ENCODE data around the gene HPS3.
A peak's percentile ranks its signal among the peaks of the same experiment; 100 is the strongest.

HPS3 gene

GRCh38 chr3:149122721-149123578 lies 6.5 kb upstream of the HPS3 start:
- DNase-seq (ENCODE audit: low spot score) = no peak

GRCh38 chr3:149128821-149129220 lies 617 bp upstream of the HPS3 start:
- peak; percentile 30 for DNase-seq (ENCODE audit: low spot score)

GRCh38 chr3:149131589-149131988 lies 2.2 kb downstream of the HPS3 start:
- no peak for DNase-seq (ENCODE audit: low spot score)

- no peak for DNase-seq (ENCODE audit: low spot score)
Observed at GRCh38 chr3:149134575-149134974, 5.1 kb downstream of the HPS3 start.

- DNase-seq (ENCODE audit: low spot score) = no peak
Observed at GRCh38 chr3:149142682-149143081, 13.2 kb downstream of the HPS3 start.

- no peak for DNase-seq (ENCODE audit: low spot score)
Observed at GRCh38 chr3:149145356-149145755, 15.9 kb downstream of the HPS3 start.

- DNase-seq (ENCODE audit: low spot score) = no peak
Observed at GRCh38 chr3:149145974-149146373, 16.5 kb downstream of the HPS3 start.

- no peak for DNase-seq (ENCODE audit: low spot score)
Observed at GRCh38 chr3:149150436-149150835, 21.0 kb downstream of the HPS3 start.

- DNase-seq (ENCODE audit: low spot score) = peak; percentile 53
Observed at GRCh38 chr3:149151843-149152242, 22.4 kb downstream of the HPS3 start.

- peak; percentile 19 for DNase-seq (ENCODE audit: low spot score)
Observed at GRCh38 chr3:149152420-149152819, 23.0 kb downstream of the HPS3 start.

- DNase-seq (ENCODE audit: low spot score) = no peak
Observed at GRCh38 chr3:149153402-149153801, 24.0 kb downstream of the HPS3 start.

- DNase-seq (ENCODE audit: low spot score) = no peak
Observed at GRCh38 chr3:149160754-149161300, 31.4 kb downstream of the HPS3 start.

- no peak for DNase-seq (ENCODE audit: low spot score)
Observed at GRCh38 chr3:149162007-149162406, 32.6 kb downstream of the HPS3 start.

GRCh38 chr3:149163066-149163465 lies 33.6 kb downstream of the HPS3 start:
- DNase-seq (ENCODE audit: low spot score) = no peak

GRCh38 chr3:149167898-149168297 lies 38.5 kb downstream of the HPS3 start:
- DNase-seq (ENCODE audit: low spot score) = no peak

GRCh38 chr3:149170672-149171071 lies 41.2 kb downstream of the HPS3 start:
- no peak for DNase-seq (ENCODE audit: low spot score)

- no peak for DNase-seq (ENCODE audit: low spot score)
Observed at GRCh38 chr3:149174901-149175300, 45.5 kb downstream of the HPS3 start.

- DNase-seq (ENCODE audit: low spot score) = no peak
Observed at GRCh38 chr3:149177122-149177521, 47.7 kb downstream of the HPS3 start.

GRCh38 chr3:149179220-149179619 lies 49.8 kb downstream of the HPS3 start:
- peak; percentile 23 for DNase-seq (ENCODE audit: low spot score)

- peak; percentile 92 for DNase-seq (ENCODE audit: low spot score)
Observed at GRCh38 chr3:149180057-149180573, 50.7 kb downstream of the HPS3 start.

- DNase-seq (ENCODE audit: low spot score) = no peak
Observed at GRCh38 chr3:149181182-149181581, 51.7 kb downstream of the HPS3 start.

- no peak for DNase-seq (ENCODE audit: low spot score)
Observed at GRCh38 chr3:149186219-149186618, 56.8 kb downstream of the HPS3 start.

- no peak for DNase-seq (ENCODE audit: low spot score)
Observed at GRCh38 chr3:149186721-149187120, 57.3 kb downstream of the HPS3 start.

- DNase-seq (ENCODE audit: low spot score) = peak; percentile 4
Observed at GRCh38 chr3:149188494-149188893, 59.1 kb downstream of the HPS3 start.
